Peyer's patch (tissue), 4 donors: ENCODE measurements around the gene SMG6.

Experiments
- CTCF ChIP-seq, 6 experiments: fragments of 450-650 bp in 4 of 6; fragments of 200-600 bp in 2 of 6; sonication (generic) in 1 of 6; IDR thresholded peaks; one replicate each; pipeline ENCODE4 v1.5.1; 2017 to 2019; ENCODE audit warnings: antibody characterized with exemption in 6 of 6, mild to moderate bottlenecking in 3 of 6, moderate library complexity in 1 of 6
- POLR2A ChIP-seq, 2 donors: fragments of 450-650 bp; IDR thresholded peaks; one replicate each; pipeline ENCODE4 v1.5.1; 2017; ENCODE audit warnings: antibody characterized with exemption in 2 of 2, mild to moderate bottlenecking in 2 of 2, moderate library complexity in 2 of 2

- TF ChIP-seq CTCF (IDR thresholded peaks at IDR 0.05), result peak in 2 of 6 experiments; percentile 22 to 24
- peak in 1 of 2 donors; percentile 29 for TF ChIP-seq POLR2A (IDR thresholded peaks at IDR 0.05)
Observed at GRCh38 chr17:2029911-2030778, 273.4 kb downstream of the SMG6 start, which contains the start of gene DPH1.
